A549 (cell line): ENCODE results near the gene BBS9. TPM values are rescaled to one million over a fixed set of nuclear protein-coding genes. Genes with fewer than 3 reads are reported as not detected.

Experiments used
- ATAC-seq, 2 experiments: fragments of 200-7000 bp in 1 of 2; fragments of >200 bp in 1 of 2; cut with Nextera tagmentation in 1 of 2; cut with Tn5 transposase in 1 of 2; 3 replicates each; pipeline versions ENCODE4 v1.8.0 to v1.9.1; 2018 to 2020; ENCODE audit warnings: mild to moderate bottlenecking in 1 of 2, moderate library complexity in 1 of 2
- CTCF ChIA-PET: fragments of 300-600 bp; sonication (Branson Sonifier 250); formaldehyde crosslinking; extraction: SDS; loops from one replicate; lab custom pipeline; 2021; ENCODE audit warnings: antibody characterized with exemption, inconsistent platforms; lab: Yijun Ruan, JAX
- POLR2A ChIA-PET: fragments of 350-600 bp; formaldehyde crosslinking; extraction: SDS; loops from one replicate; lab custom pipeline; 2021; ENCODE audit warnings: antibody characterized with exemption, inconsistent platforms; lab: Yijun Ruan, JAX
- DNase-seq, 2 experiments: peaks; one replicate each; pipeline versions ENCODE4 v3.0.0 to v3.0.0-alpha.2; 2011 to 2016; ENCODE audit warnings: low read depth in 1 of 2, low spot score in 1 of 2
- FAIRE-seq: peaks from 2 replicates; lab custom pipeline; 2011; peaks lifted over from hg19 to GRCh38; lab: Jason Lieb, UNC
- H3K27ac ChIP-seq, 2 experiments: fragments of >200 bp; sonication (Bioruptor Twin); formaldehyde crosslinking; 3 replicates each; pipeline ENCODE4 v1.5.1; 2016 to 2017
- H3K4me1 ChIP-seq: fragments of >200 bp; sonication (Bioruptor Twin); formaldehyde crosslinking; 3 replicates; pipeline ENCODE4 v1.6.1; 2016
- H3K4me2 ChIP-seq: fragments of >200 bp; sonication (Bioruptor Twin); formaldehyde crosslinking; 3 replicates; pipeline ENCODE4 v1.6.1; 2016
- H3K4me3 ChIP-seq: fragments of >200 bp; sonication (Bioruptor Twin); formaldehyde crosslinking; 3 replicates; pipeline ENCODE4 v1.5.1; 2016
- H3K9me3 ChIP-seq: fragments of >200 bp; sonication (Bioruptor Twin); formaldehyde crosslinking; 3 replicates; pipeline ENCODE4 v1.6.1; 2016
- ATOH8 ChIP-seq: fragments of 250-450 bp; sonication (Bioruptor Pico); IDR thresholded peaks from 2 replicates; pipeline ENCODE4 v1.5.0; 2020; ENCODE audit warnings: low read depth, mild to moderate bottlenecking, moderate library complexity
- BCL3 ChIP-seq: fragments of >200 bp; sonication (Bioruptor Twin); formaldehyde crosslinking; IDR thresholded peaks from 3 replicates; pipeline ENCODE4 v1.6.1; 2016
- CHD4 ChIP-seq: fragments of 200-600 bp; sonication (generic); IDR thresholded peaks from 2 replicates; pipeline ENCODE4 v1.6.1; 2016; ENCODE audit warnings: antibody characterized with exemption, mild to moderate bottlenecking, borderline replicate concordance
- CTCF ChIP-seq: fragments of >200 bp; sonication (Bioruptor Twin); formaldehyde crosslinking; IDR thresholded peaks from 3 replicates; pipeline ENCODE4 v1.5.1; 2016
- EHF ChIP-seq: fragments of 250-450 bp; sonication (Bioruptor Pico); IDR thresholded peaks from 2 replicates; pipeline ENCODE4 v1.5.0; 2020; ENCODE audit warnings: mild to moderate bottlenecking
- EP300 ChIP-seq, 2 experiments: fragments of >200 bp; sonication (Bioruptor Twin); formaldehyde crosslinking; IDR thresholded peaks; 2 replicates in 1 of 2; 3 replicates in 1 of 2; pipeline ENCODE4 v1.6.1; 2016 to 2017
- FOSL2 ChIP-seq, 2 experiments: fragments of 450-650 bp in 1 of 2; fragments of >200 bp in 1 of 2; sonication (Bioruptor Twin) in 1 of 2; formaldehyde crosslinking; IDR thresholded peaks; 2 replicates each; pipeline versions ENCODE4 v1.5.0 to v1.6.1; 2016 to 2020; ENCODE audit warnings: mild to moderate bottlenecking in 1 of 2, moderate library complexity in 1 of 2
- GATA3 ChIP-seq: IDR thresholded peaks from 2 replicates; pipeline ENCODE4 v1.6.1; 2012; ENCODE audit warnings: borderline replicate concordance
- HES2 ChIP-seq: fragments of >200 bp; sonication (Bioruptor Twin); formaldehyde crosslinking; IDR thresholded peaks from 2 replicates; pipeline ENCODE4 v1.6.1; 2016
- HEYL ChIP-seq: fragments of 250-450 bp; sonication (Bioruptor Pico); IDR thresholded peaks from 2 replicates; pipeline ENCODE4 v1.8.0; 2021; ENCODE audit warnings: mild to moderate bottlenecking, moderate library complexity
- HMGXB4 ChIP-seq: fragments of 250-450 bp; sonication (Bioruptor Pico); IDR thresholded peaks from 2 replicates; pipeline ENCODE4 v1.5.0; 2021; ENCODE audit warnings: mild to moderate bottlenecking, moderate library complexity, borderline replicate concordance
- HOXB5 ChIP-seq: fragments of 250-450 bp; sonication (Bioruptor Pico); IDR thresholded peaks from 2 replicates; pipeline ENCODE4 v1.5.0; 2020; ENCODE audit warnings: mild to moderate bottlenecking, moderate library complexity
- JUNB ChIP-seq: fragments of >200 bp; sonication (Bioruptor Twin); formaldehyde crosslinking; IDR thresholded peaks from 2 replicates; pipeline ENCODE4 v1.6.1; 2016
- KDM1A ChIP-seq: fragments of 200-600 bp; sonication (generic); IDR thresholded peaks from 2 replicates; pipeline ENCODE4 v1.6.1; 2016; ENCODE audit warnings: low read depth, mild to moderate bottlenecking
- KDM5A ChIP-seq: fragments of 200-600 bp; sonication (generic); IDR thresholded peaks from 2 replicates; pipeline ENCODE4 v1.6.1; 2016; ENCODE audit warnings: antibody characterized with exemption, mild to moderate bottlenecking
- MAZ ChIP-seq: fragments of 150-350 bp; IDR thresholded peaks from 2 replicates; pipeline ENCODE4 v1.6.1; 2014; ENCODE audit warnings: antibody characterized with exemption, low read depth, low read length, borderline replicate concordance
- MYC ChIP-seq: IDR thresholded peaks from 2 replicates; pipeline ENCODE4 v1.6.1; 2012; ENCODE audit warnings: mild to moderate bottlenecking, inconsistent platforms, low read length, improper control_type of control experiment, borderline replicate concordance
- NFE2L2 ChIP-seq: fragments of 150-350 bp; conservative IDR thresholded peaks from 2 replicates; pipeline ENCODE4 v1.6.1; 2014; ENCODE audit warnings: low read length
- NR3C1 ChIP-seq: fragments of >200 bp; sonication (Bioruptor Twin); formaldehyde crosslinking; IDR thresholded peaks from 3 replicates; pipeline ENCODE4 v1.6.1; 2017
- RAD21 ChIP-seq, 2 experiments: fragments of >200 bp in 1 of 2; sonication (Bioruptor Twin) in 1 of 2; formaldehyde crosslinking in 1 of 2; IDR thresholded peaks in 1 of 2; conservative IDR thresholded peaks in 1 of 2; 2 replicates in 1 of 2; 3 replicates in 1 of 2; pipeline ENCODE4 v1.6.1; 2012 to 2018; ENCODE audit warnings: inconsistent platforms in 1 of 2
- RCOR1 ChIP-seq: fragments of 150-350 bp; IDR thresholded peaks from 2 replicates; pipeline ENCODE4 v1.6.1; 2014; ENCODE audit warnings: antibody characterized with exemption, low read length, low read depth
- RNF2 ChIP-seq: fragments of 200-600 bp; sonication (generic); IDR thresholded peaks from 2 replicates; pipeline ENCODE4 v1.6.1; 2016; ENCODE audit warnings: low read depth, mild to moderate bottlenecking, antibody characterized with exemption, moderate library complexity, borderline replicate concordance
- TFCP2L1 ChIP-seq: fragments of 250-450 bp; sonication (Bioruptor Pico); IDR thresholded peaks from 2 replicates; pipeline ENCODE4 v1.5.0; 2021; ENCODE audit warnings: mild to moderate bottlenecking
- USF2 ChIP-seq: fragments of 450-650 bp; IDR thresholded peaks from 2 replicates; pipeline ENCODE4 v1.6.1; 2014; ENCODE audit warnings: antibody characterized with exemption
- WGBS: methylation state at CpG from one replicate; pipeline ENCODE4 v1.1.6; 2017; ENCODE audit errors: missing lambda C conversion rate; 5-methylcytosine and 5-hydroxymethylcytosine counted together
- polyA plus RNA-seq, 4 experiments: library from polyadenylated mRNA; depleted of rRNA in 3 of 4; stranded (reverse); fragments of >200 nt; fragmentation: RNase III in 1 of 4; extraction: RNeasy Plus Mini Kit Qiagen cat#74134 plus additional on column Dnase treatment in 1 of 4; gene quantifications; 2 replicates in 3 of 4; 3 replicates in 1 of 4; pipeline ENCODE4 v1.2.3, GENCODE V29; 2011 to 2017

The BBS9 gene
- polyA plus RNA-seq, 2 of the 4 experiments (the other 2 are of a cell fraction), result 8.3 to 9.1 TPM

GRCh38 chr7:33114976-33115375, 14.4 kb upstream of the BBS9 start:
- TF ChIP-seq HEYL (CRISPR knock-in tag) (no peak), RNF2 (no peak)
- DNase-seq, result no peak
- ChIA-PET POLR2A (no interaction called here), CTCF (interaction anchor here (0.7 kb wide), 1 partner anchor 640 kb away, joined by 3 read pairs; no protein-coding TSS in a partner anchor)
- peaks cover 20% of the 10 kb centered on the region for H3K9me3 ChIP-seq
- no peak for FAIRE-seq
- H3K4me3 ChIP-seq, result no peak overlapping the region
- H3K4me2 ChIP-seq, result no peak overlapping the region
- no peak overlapping the region for H3K27ac ChIP-seq
- no peak for ATAC-seq
- H3K4me1 ChIP-seq, result no peaks in the 10 kb centered on the region

GRCh38 chr7:33118383-33118782, 11.0 kb upstream of the BBS9 start:
- Histone ChIP-seq H3K9me3 (peaks cover 20% of the 10 kb centered on the region), H3K4me2 (no peak overlapping the region), H3K4me3 (no peak overlapping the region), H3K27ac (no peak overlapping the region), H3K4me1 (no peaks in the 10 kb centered on the region)
- DNase-seq (no peak), FAIRE-seq (peak; percentile 73), ATAC-seq (no peak)
- ChIA-PET CTCF (no interaction called here), POLR2A (no interaction called here)
- WGBS, result 70% methylated on average over 3 of the region's 3 CpGs
- TF ChIP-seq KDM5A, result no peak
- no peak for TF ChIP-seq FOSL2 (IDR thresholded peaks at IDR 0.05)
- no peak for TF ChIP-seq FOSL2 (CRISPR knock-in tag; IDR thresholded peaks at IDR 0.05)
- no peak for TF ChIP-seq HOXB5 (CRISPR knock-in tag)
- no peak for TF ChIP-seq NR3C1
- no peak for TF ChIP-seq MYC
- TF ChIP-seq HES2, result no peak
- TF ChIP-seq CHD4, result no peak
- no peak for TF ChIP-seq USF2

GRCh38 chr7:33127085-33127484, 2.3 kb upstream of the BBS9 start:
- ChIA-PET CTCF (interaction anchor here (3.8 kb wide), 1 partner anchor 18 kb away, joined by 26 read pairs; the partner anchor contains the start of gene RP9), POLR2A (no interaction called here)
- no peak for FAIRE-seq
- Histone ChIP-seq H3K4me2 (no peak overlapping the region), H3K27ac (no peak overlapping the region), H3K4me1 (peaks cover 14% of the 10 kb centered on the region; the same call in 2 of the 3 replicates), H3K9me3 (no peaks in the 10 kb centered on the region), H3K4me3 (no peak overlapping the region)
- no peak for TF ChIP-seq EHF (CRISPR knock-in tag)
- TF ChIP-seq CHD4, result no peak
- no peak for TF ChIP-seq BCL3
- TF ChIP-seq KDM5A, result no peak
- no peak for TF ChIP-seq ATOH8
- no peak for TF ChIP-seq HEYL (CRISPR knock-in tag)
- no peak for TF ChIP-seq EP300 (IDR thresholded peaks at IDR 0.05)
- TF ChIP-seq MAZ, result no peak
- no peak for TF ChIP-seq CTCF
- no peak for TF ChIP-seq HMGXB4
- TF ChIP-seq TFCP2L1 (CRISPR knock-in tag), result no peak
- no peak for TF ChIP-seq HOXB5 (CRISPR knock-in tag)
- TF ChIP-seq RAD21 (conservative IDR thresholded peaks at IDR 0.05 in 1 of 2, IDR thresholded peaks at IDR 0.05 in 1 of 2), result no peak
- no peak for TF ChIP-seq NFE2L2
- no peak for TF ChIP-seq GATA3
- no peak for TF ChIP-seq KDM1A
- TF ChIP-seq RCOR1, result no peak
- TF ChIP-seq JUNB, result no peak
- ATAC-seq, result no peak
- DNase-seq, result no peak
- WGBS, result 30% methylated on average over 2 of the region's 2 CpGs
